Muscle layer of duodenum (tissue), 2 donors: ENCODE data around the gene POU4F3.

Experiments
- H3K27ac ChIP-seq: one replicate; pipeline ENCODE4 v1.7.0; 2013; ENCODE audit warnings: mild to moderate bottlenecking, low read length
- H3K27me3 ChIP-seq: one replicate; pipeline ENCODE4 v1.7.0; 2013; ENCODE audit warnings: low read depth, mild to moderate bottlenecking, control low read depth, low read length
- H3K36me3 ChIP-seq, 2 donors: one replicate each; pipeline ENCODE4 v1.7.0; 2013; ENCODE audit warnings: low read length in 2 of 2, control low read depth in 1 of 2, mild to moderate bottlenecking in 1 of 2; ENCODE audit not compliant: insufficient read depth in 2 of 2, control insufficient read depth in 1 of 2
- H3K4me1 ChIP-seq, 2 donors: one replicate each; pipeline ENCODE4 v1.7.0; 2013; ENCODE audit warnings: low read length in 2 of 2, mild to moderate bottlenecking in 2 of 2, control low read depth in 1 of 2, moderate library complexity in 1 of 2; ENCODE audit not compliant: insufficient read depth in 2 of 2, control insufficient read depth in 1 of 2
- H3K4me3 ChIP-seq, 2 donors: one replicate each; pipeline ENCODE4 v1.7.0; 2013; ENCODE audit warnings: low read length in 2 of 2, low read depth in 1 of 2, mild to moderate bottlenecking in 1 of 2
- H3K9me3 ChIP-seq, 2 donors: one replicate each; pipeline ENCODE4 v1.7.0; 2013; ENCODE audit warnings: low read length in 2 of 2, control low read depth in 1 of 2, mild to moderate bottlenecking in 1 of 2; ENCODE audit not compliant: control insufficient read depth in 1 of 2
- donor health status: healthy.

POU4F3 gene

GRCh38 chr5:146313027-146313426 lies 25.6 kb upstream of the POU4F3 start:
- H3K27ac ChIP-seq = no peak overlapping the region
- H3K4me3 ChIP-seq = no peak overlapping the region
- H3K36me3 ChIP-seq = no peaks in the 10 kb centered on the region
- H3K4me1 ChIP-seq = no peaks in the 10 kb centered on the region
- peaks cover 5% of the 10 kb centered on the region for H3K27me3 ChIP-seq
- no peaks in the 10 kb centered on the region for H3K9me3 ChIP-seq

GRCh38 chr5:146321571-146321970 lies 17.1 kb upstream of the POU4F3 start:
- Histone ChIP-seq H3K27ac (no peak overlapping the region), H3K4me3 (no peak overlapping the region), H3K9me3 (peaks cover 0 to 3% of the 10 kb centered on the region in 2 donors), H3K4me1 (no peaks in the 10 kb centered on the region), H3K27me3 (no peaks in the 10 kb centered on the region), H3K36me3 (no peaks in the 10 kb centered on the region)

GRCh38 chr5:146327257-146327870 lies 11.3 kb upstream of the POU4F3 start:
- no peak overlapping the region for H3K4me3 ChIP-seq
- no peak overlapping the region for H3K27ac ChIP-seq
- H3K9me3 ChIP-seq = no peaks in the 10 kb centered on the region
- no peaks in the 10 kb centered on the region for H3K4me1 ChIP-seq
- H3K36me3 ChIP-seq = no peaks in the 10 kb centered on the region
- no peaks in the 10 kb centered on the region for H3K27me3 ChIP-seq

GRCh38 chr5:146327989-146328388 lies 10.7 kb upstream of the POU4F3 start:
- H3K27ac ChIP-seq = no peak overlapping the region
- no peaks in the 10 kb centered on the region for H3K4me1 ChIP-seq
- H3K27me3 ChIP-seq = no peaks in the 10 kb centered on the region
- no peaks in the 10 kb centered on the region for H3K9me3 ChIP-seq
- H3K36me3 ChIP-seq = no peaks in the 10 kb centered on the region
- H3K4me3 ChIP-seq = no peak overlapping the region

GRCh38 chr5:146329697-146330096 lies 8.9 kb upstream of the POU4F3 start:
- no peak overlapping the region for H3K27ac ChIP-seq
- H3K9me3 ChIP-seq = no peaks in the 10 kb centered on the region
- no peaks in the 10 kb centered on the region for H3K36me3 ChIP-seq
- H3K4me3 ChIP-seq = no peak overlapping the region
- peaks cover 10% of the 10 kb centered on the region for H3K27me3 ChIP-seq
- no peaks in the 10 kb centered on the region for H3K4me1 ChIP-seq

GRCh38 chr5:146331423-146331822 lies 7.2 kb upstream of the POU4F3 start:
- no peak overlapping the region for H3K27ac ChIP-seq
- H3K27me3 ChIP-seq = peaks cover 17% of the 10 kb centered on the region
- no peak overlapping the region for H3K4me3 ChIP-seq
- no peaks in the 10 kb centered on the region for H3K4me1 ChIP-seq
- H3K9me3 ChIP-seq = no peaks in the 10 kb centered on the region
- H3K36me3 ChIP-seq = no peaks in the 10 kb centered on the region

GRCh38 chr5:146334074-146334533 lies 4.5 kb upstream of the POU4F3 start:
- H3K27me3 ChIP-seq = peaks cover 29% of the 10 kb centered on the region
- peaks cover 0 to 6% of the 10 kb centered on the region in 2 donors for H3K4me1 ChIP-seq

GRCh38 chr5:146336197-146336596 lies 2.4 kb upstream of the POU4F3 start:
- H3K27me3 ChIP-seq = peaks cover 49% of the 10 kb centered on the region
- H3K36me3 ChIP-seq = no peaks in the 10 kb centered on the region

More at GRCh38 chr5:146334074-146334533, 4.5 kb upstream of the POU4F3 start:
- H3K36me3 ChIP-seq = no peaks in the 10 kb centered on the region
- no peak overlapping the region for H3K27ac ChIP-seq
- no peak overlapping the region for H3K4me3 ChIP-seq
- no peaks in the 10 kb centered on the region for H3K9me3 ChIP-seq

GRCh38 chr5:146337264-146337904 lies 1.3 kb upstream of the POU4F3 start:
- H3K27me3 ChIP-seq = peaks cover 57% of the 10 kb centered on the region
- no peak overlapping the region for H3K4me3 ChIP-seq
- no peaks in the 10 kb centered on the region for H3K9me3 ChIP-seq
- H3K4me1 ChIP-seq = peaks cover 3 to 18% of the 10 kb centered on the region in 2 donors
- no peaks in the 10 kb centered on the region for H3K36me3 ChIP-seq
- H3K27ac ChIP-seq = no peak overlapping the region

More at GRCh38 chr5:146336197-146336596, 2.4 kb upstream of the POU4F3 start:
- no peak overlapping the region for H3K27ac ChIP-seq
- H3K4me1 ChIP-seq = peaks cover 3 to 18% of the 10 kb centered on the region in 2 donors
- no peaks in the 10 kb centered on the region for H3K9me3 ChIP-seq
- H3K4me3 ChIP-seq = no peak overlapping the region

GRCh38 chr5:146337928-146338327 lies 711 bp upstream of the POU4F3 start:
- no peaks in the 10 kb centered on the region for H3K36me3 ChIP-seq
- peaks cover 63% of the 10 kb centered on the region for H3K27me3 ChIP-seq
- no peak overlapping the region for H3K4me3 ChIP-seq
- no peaks in the 10 kb centered on the region for H3K9me3 ChIP-seq
- H3K27ac ChIP-seq = no peak overlapping the region
- H3K4me1 ChIP-seq = peaks cover 3 to 18% of the 10 kb centered on the region in 2 donors

- Histone ChIP-seq H3K4me3 (peak overlapping the region; percentile 16 to 54), H3K4me1 (peaks cover 3 to 22% of the 10 kb centered on the region in 2 donors), H3K27ac (no peak overlapping the region), H3K27me3 (peaks cover 71% of the 10 kb centered on the region), H3K9me3 (no peaks in the 10 kb centered on the region), H3K36me3 (no peaks in the 10 kb centered on the region)
Observed at GRCh38 chr5:146339715-146340259, 1.1 kb downstream of the POU4F3 start.
